Naive B cell (primary cell): ENCODE results near the gene C13orf46. TPM values are rescaled to one million over a fixed set of nuclear protein-coding genes. Genes with fewer than 3 reads are reported as not detected.

Source experiments
- ATAC-seq, 2 donors: fragments of 150-1000 bp; cut with Tn5 transposase; 2 replicates each; pipeline ENCODE4 v1.10.0; 2021; ENCODE audit warnings: low read depth in 2 of 2, mild to moderate bottlenecking in 2 of 2, moderate library complexity in 2 of 2
- DNase-seq: peaks from one replicate; pipeline ENCODE4 v3.0.0; 2022
- H3K27ac Mint-ChIP-seq, 6 donors: one replicate each; pipeline ENCODE4 v1.8.0; 2020 to 2022; ENCODE audit warnings: mild to moderate bottlenecking in 6 of 6, mixed read lengths in 6 of 6, moderate library complexity in 5 of 6, inconsistent platforms in 2 of 6
- H3K27me3 Mint-ChIP-seq, 3 donors: one replicate each; pipeline ENCODE4 v1.8.0; 2021 to 2022; ENCODE audit warnings: mixed read lengths in 3 of 3, mild to moderate bottlenecking in 1 of 3
- H3K36me3 Mint-ChIP-seq, 2 donors: one replicate each; pipeline ENCODE4 v1.8.0; 2020 to 2022; ENCODE audit warnings: mixed read lengths in 2 of 2, inconsistent platforms in 1 of 2, mild to moderate bottlenecking in 1 of 2
- H3K4me1 Mint-ChIP-seq, 3 donors: one replicate each; pipeline ENCODE4 v1.8.0; 2020 to 2022; ENCODE audit warnings: mixed read lengths in 3 of 3, inconsistent platforms in 1 of 3, mild to moderate bottlenecking in 1 of 3, moderate library complexity in 1 of 3
- H3K4me3 Mint-ChIP-seq, 8 donors: one replicate each; pipeline ENCODE4 v1.8.0; 2020 to 2022; ENCODE audit warnings: mild to moderate bottlenecking in 8 of 8, mixed read lengths in 8 of 8, moderate library complexity in 8 of 8, inconsistent platforms in 2 of 8
- H3K9me3 Mint-ChIP-seq, 7 donors: one replicate each; pipeline ENCODE4 v1.8.0; 2020 to 2022; ENCODE audit warnings: mixed read lengths in 7 of 7, mild to moderate bottlenecking in 5 of 7, inconsistent platforms in 2 of 7, moderate library complexity in 1 of 7
- polyA plus RNA-seq, 6 donors: library from polyadenylated mRNA; unstranded; fragments of 300-500 nt; fragmentation: Illumina TruSeq; gene quantifications; one replicate each; pipeline ENCODE4 v1.2.3, GENCODE V29; 2021; ENCODE audit warnings: low read depth in 6 of 6

Gene C13orf46
- polyA plus RNA-seq, 6 donors from 2014 or later: 0.19 to 0.52 (median 0.36) TPM; not detected in 2

GRCh38 chr13:113959198-113959597, 14.7 kb downstream of the C13orf46 start:
- ATAC-seq (no peak), DNase-seq (no peak)
- no peak overlapping the region for H3K4me3 Mint-ChIP-seq
- H3K27me3 Mint-ChIP-seq: no peaks in the 10 kb centered on the region
- peaks cover 12 to 25% (median 19%) of the 10 kb centered on the region in 7 donors for H3K9me3 Mint-ChIP-seq
- peak overlapping the region in 1 of 6 donors; percentile 44 for H3K27ac Mint-ChIP-seq
- H3K36me3 Mint-ChIP-seq: peaks cover 0 to 33% of the 10 kb centered on the region in 2 donors
- peaks cover 0 to 10% (median 5%) of the 10 kb centered on the region in 3 donors for H3K4me1 Mint-ChIP-seq

- Mint-ChIP-seq H3K27ac (no peak overlapping the region), H3K36me3 (peaks cover 0 to 33% of the 10 kb centered on the region in 2 donors), H3K4me1 (peaks cover 0 to 10% (median 5%) of the 10 kb centered on the region in 3 donors), H3K4me3 (peak overlapping the region in 1 of 8 donors; percentile 25), H3K9me3 (peaks cover 12 to 25% (median 19%) of the 10 kb centered on the region in 7 donors), H3K27me3 (no peaks in the 10 kb centered on the region)
- no peak for DNase-seq
- ATAC-seq: no peak
Measured at GRCh38 chr13:113958373-113958772, 15.5 kb downstream of the C13orf46 start.

GRCh38 chr13:113956571-113956970, 17.3 kb downstream of the C13orf46 start:
- no peak for DNase-seq
- Mint-ChIP-seq H3K27ac (peak overlapping the region in 3 of 6 donors; percentile 21 to 60 (median 31)), H3K4me3 (no peak overlapping the region), H3K4me1 (peaks cover 0 to 10% (median 5%) of the 10 kb centered on the region in 3 donors), H3K27me3 (no peaks in the 10 kb centered on the region), H3K36me3 (peaks cover 0 to 33% of the 10 kb centered on the region in 2 donors), H3K9me3 (peaks cover 12 to 25% (median 19%) of the 10 kb centered on the region in 7 donors)
- ATAC-seq: no peak

- Mint-ChIP-seq H3K4me1 (peaks cover 0 to 14% (median 10%) of the 10 kb centered on the region in 3 donors), H3K36me3 (peaks cover 0 to 33% of the 10 kb centered on the region in 2 donors), H3K27ac (peak overlapping the region in 2 of 6 donors; percentile 70 to 91), H3K4me3 (no peak overlapping the region), H3K9me3 (peaks cover 12 to 25% (median 19%) of the 10 kb centered on the region in 7 donors), H3K27me3 (no peaks in the 10 kb centered on the region)
- DNase-seq (no peak), ATAC-seq (no peak)
Measured at GRCh38 chr13:113955691-113956090, 18.2 kb downstream of the C13orf46 start.

- H3K27me3 Mint-ChIP-seq: no peaks in the 10 kb centered on the region
- ATAC-seq (no peak), DNase-seq (no peak)
- H3K36me3 Mint-ChIP-seq: peaks cover 0 to 33% of the 10 kb centered on the region in 2 donors
- H3K27ac Mint-ChIP-seq: peak overlapping the region in 1 of 6 donors; percentile 72
- no peak overlapping the region for H3K4me3 Mint-ChIP-seq
- peaks cover 0 to 14% (median 10%) of the 10 kb centered on the region in 3 donors for H3K4me1 Mint-ChIP-seq
- H3K9me3 Mint-ChIP-seq: peaks cover 12 to 21% (median 15%) of the 10 kb centered on the region in 7 donors
Measured at GRCh38 chr13:113955235-113955634, 18.6 kb downstream of the C13orf46 start.

- peaks cover 6 to 13% (median 10%) of the 10 kb centered on the region in 7 donors for H3K9me3 Mint-ChIP-seq
- H3K4me1 Mint-ChIP-seq: peaks cover 0 to 14% (median 10%) of the 10 kb centered on the region in 3 donors
- H3K36me3 Mint-ChIP-seq: peaks cover 0 to 30% of the 10 kb centered on the region in 2 donors
- peak overlapping the region in 1 of 6 donors; percentile 72 for H3K27ac Mint-ChIP-seq
- DNase-seq (no peak), ATAC-seq (no peak)
- H3K4me3 Mint-ChIP-seq: no peak overlapping the region
- H3K27me3 Mint-ChIP-seq: no peaks in the 10 kb centered on the region
Measured at GRCh38 chr13:113954046-113954835, 19.6 kb downstream of the C13orf46 start.

GRCh38 chr13:113953561-113953960, 20.3 kb downstream of the C13orf46 start:
- Mint-ChIP-seq H3K27ac (peak overlapping the region in 1 of 6 donors; percentile 26), H3K36me3 (peaks cover 0 to 25% of the 10 kb centered on the region in 2 donors), H3K27me3 (no peaks in the 10 kb centered on the region), H3K4me3 (no peak overlapping the region), H3K9me3 (peaks cover 0 to 12% (median 4%) of the 10 kb centered on the region in 7 donors), H3K4me1 (peaks cover under 1 to 14% (median 10%) of the 10 kb centered on the region in 3 donors)
- ATAC-seq (no peak), DNase-seq (no peak)

- Mint-ChIP-seq H3K36me3 (peaks cover 0 to 25% of the 10 kb centered on the region in 2 donors), H3K27ac (peak overlapping the region in 1 of 6 donors; percentile 26), H3K27me3 (no peaks in the 10 kb centered on the region), H3K4me1 (peaks cover 5 to 14% (median 10%) of the 10 kb centered on the region in 3 donors), H3K9me3 (peaks cover 0 to 12% (median 3%) of the 10 kb centered on the region in 7 donors), H3K4me3 (no peak overlapping the region)
- ATAC-seq (no peak), DNase-seq (no peak)
Measured at GRCh38 chr13:113952983-113953520, 20.8 kb downstream of the C13orf46 start.

GRCh38 chr13:113952151-113952982, 21.5 kb downstream of the C13orf46 start:
- H3K27ac Mint-ChIP-seq: no peak overlapping the region
- H3K27me3 Mint-ChIP-seq: no peaks in the 10 kb centered on the region
- DNase-seq: no peak

GRCh38 chr13:113951246-113951999, 22.5 kb downstream of the C13orf46 start:
- Mint-ChIP-seq H3K27me3 (no peaks in the 10 kb centered on the region), H3K4me1 (peaks cover 6 to 15% (median 8%) of the 10 kb centered on the region in 3 donors), H3K9me3 (peaks cover 0 to 12% (median 2%) of the 10 kb centered on the region in 7 donors), H3K4me3 (peak overlapping the region in 5 of 8 donors; percentile 32 to 69 (median 57)), H3K27ac (peak overlapping the region in 2 of 6 donors; percentile 20 to 41), H3K36me3 (peaks cover 0 to 19% of the 10 kb centered on the region in 2 donors)
- DNase-seq (peak; percentile 66), ATAC-seq (peak; percentile 80 to 85)

More at GRCh38 chr13:113952151-113952982, 21.5 kb downstream of the C13orf46 start:
- no peak for ATAC-seq
- Mint-ChIP-seq H3K9me3 (peaks cover 0 to 12% (median 2%) of the 10 kb centered on the region in 7 donors), H3K4me1 (peaks cover 6 to 14% (median 8%) of the 10 kb centered on the region in 3 donors), H3K4me3 (no peak overlapping the region), H3K36me3 (peaks cover 0 to 25% of the 10 kb centered on the region in 2 donors)

- Mint-ChIP-seq H3K4me1 (peaks cover 6 to 15% (median 8%) of the 10 kb centered on the region in 3 donors), H3K36me3 (peaks cover 0 to 12% of the 10 kb centered on the region in 2 donors), H3K27ac (peak overlapping the region in 1 of 6 donors; percentile 32), H3K4me3 (peak overlapping the region in 3 of 8 donors; percentile 32 to 57 (median 56)), H3K27me3 (no peaks in the 10 kb centered on the region), H3K9me3 (peaks cover 0 to 8% (median 0%) of the 10 kb centered on the region in 7 donors)
- no peak for DNase-seq
- peak; percentile 20 to 22 for ATAC-seq
Measured at GRCh38 chr13:113950451-113951245, 23.2 kb downstream of the C13orf46 start.
